GM21423 (cell line): Measurements from ENCODE around the gene TEX264.
"Not testable (repeated sequence)": the region's sequence is repeated elsewhere in the genome, so short reads cannot be mapped to it uniquely, and the experiment has no call there.

Experiments used
- ATAC-seq: cut with Tn5 transposase; IDR thresholded peaks from one replicate; pipeline ENCODE4 v1.9.1; 2021; ENCODE audit warnings: mild to moderate bottlenecking, moderate library complexity; ENCODE audit not compliant: unreplicated experiment

Gene TEX264

GRCh38 chr3:51712963-51713362 lies 41.9 kb downstream of the TEX264 start:
- ATAC-seq, result no peak

GRCh38 chr3:51715231-51715976 lies 44.4 kb downstream of the TEX264 start:
- no peak for ATAC-seq

- ATAC-seq, result no peak
Measured at GRCh38 chr3:51715977-51716294, 44.9 kb downstream of the TEX264 start.

GRCh38 chr3:51716805-51717204 lies 45.8 kb downstream of the TEX264 start:
- no peak for ATAC-seq

- ATAC-seq, result no peak
Measured at GRCh38 chr3:51717446-51717845, 46.4 kb downstream of the TEX264 start.

- ATAC-seq, result no peak
Measured at GRCh38 chr3:51717947-51718346, 46.9 kb downstream of the TEX264 start.

- ATAC-seq, result peak; percentile 68
Measured at GRCh38 chr3:51718547-51719409, 47.7 kb downstream of the TEX264 start.

GRCh38 chr3:51719410-51720025 lies 48.5 kb downstream of the TEX264 start:
- ATAC-seq, result no peak

GRCh38 chr3:51720292-51721061 lies 49.4 kb downstream of the TEX264 start:
- ATAC-seq, result no peak

GRCh38 chr3:51721062-51721745 lies 50.2 kb downstream of the TEX264 start:
- ATAC-seq, result no peak

- ATAC-seq, result no peak
Measured at GRCh38 chr3:51722362-51722761, 51.3 kb downstream of the TEX264 start.

GRCh38 chr3:51727500-51727899 lies 56.4 kb downstream of the TEX264 start:
- no peak for ATAC-seq

GRCh38 chr3:51729042-51729633 lies 58.1 kb downstream of the TEX264 start:
- ATAC-seq, result no peak

- no peak for ATAC-seq
Measured at GRCh38 chr3:51733859-51734571, 63.0 kb downstream of the TEX264 start.

- ATAC-seq, result no peak
Measured at GRCh38 chr3:51734572-51734907, 63.5 kb downstream of the TEX264 start.

GRCh38 chr3:51735039-51735438 lies 64.0 kb downstream of the TEX264 start:
- ATAC-seq, result no peak

GRCh38 chr3:51735950-51736349 lies 64.9 kb downstream of the TEX264 start:
- no peak for ATAC-seq

GRCh38 chr3:51739110-51739509 lies 68.1 kb downstream of the TEX264 start:
- no peak for ATAC-seq

- ATAC-seq, result not testable (repeated sequence)
Measured at GRCh38 chr3:51742320-51742719, 71.3 kb downstream of the TEX264 start.

GRCh38 chr3:51742978-51743377 lies 71.9 kb downstream of the TEX264 start:
- ATAC-seq, result not testable (repeated sequence)
